GM08714 (cell line): ENCODE results near the gene NT5DC2.

Experiments
- H3K4me3 ChIP-seq: fragments of 200-500 bp; sonication (Bioruptor generic); 2 replicates; pipeline ENCODE4 v1.5.1; 2014; ENCODE audit warnings: mild to moderate bottlenecking, low read length, inconsistent platforms
- ZNF274 ChIP-seq: IDR thresholded peaks from 2 replicates; pipeline ENCODE4 v1.6.1; 2012; ENCODE audit warnings: mild to moderate bottlenecking, low read depth, low read length

NT5DC2 gene

GRCh38 chr3:52487050-52487787 is 46.4 kb downstream of the NT5DC2 start:
- no peak overlapping the region for H3K4me3 ChIP-seq
- no peak for TF ChIP-seq ZNF274

GRCh38 chr3:52484680-52485461 is 48.8 kb downstream of the NT5DC2 start:
- TF ChIP-seq ZNF274 = no peak
- H3K4me3 ChIP-seq = no peak overlapping the region

- no peak for TF ChIP-seq ZNF274
- no peak overlapping the region for H3K4me3 ChIP-seq
Observed at GRCh38 chr3:52483577-52484381, 49.9 kb downstream of the NT5DC2 start.

DNA sequence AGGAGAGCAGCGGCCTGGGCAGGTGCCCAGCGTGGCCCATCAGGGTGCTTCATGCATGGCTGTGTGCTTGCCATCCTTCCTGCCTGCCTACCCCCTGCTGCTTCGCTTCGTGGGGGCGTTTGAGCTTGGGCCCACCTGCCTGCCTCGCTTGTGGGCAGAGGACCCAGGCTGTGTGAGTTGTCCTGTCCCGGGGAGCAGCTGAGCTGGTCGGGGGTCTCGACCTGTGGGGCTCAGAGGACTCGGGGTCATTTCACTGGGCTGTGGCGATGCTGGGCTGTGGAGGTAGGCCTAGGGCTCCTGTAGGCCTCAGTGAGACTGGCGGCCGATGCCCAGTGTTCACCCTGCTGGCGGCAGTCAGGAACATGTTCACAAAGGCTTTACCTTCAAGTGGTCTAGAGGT is 50.6 kb downstream of the NT5DC2 start:
- no peak for TF ChIP-seq ZNF274
- no peak overlapping the region for H3K4me3 ChIP-seq

DNA sequence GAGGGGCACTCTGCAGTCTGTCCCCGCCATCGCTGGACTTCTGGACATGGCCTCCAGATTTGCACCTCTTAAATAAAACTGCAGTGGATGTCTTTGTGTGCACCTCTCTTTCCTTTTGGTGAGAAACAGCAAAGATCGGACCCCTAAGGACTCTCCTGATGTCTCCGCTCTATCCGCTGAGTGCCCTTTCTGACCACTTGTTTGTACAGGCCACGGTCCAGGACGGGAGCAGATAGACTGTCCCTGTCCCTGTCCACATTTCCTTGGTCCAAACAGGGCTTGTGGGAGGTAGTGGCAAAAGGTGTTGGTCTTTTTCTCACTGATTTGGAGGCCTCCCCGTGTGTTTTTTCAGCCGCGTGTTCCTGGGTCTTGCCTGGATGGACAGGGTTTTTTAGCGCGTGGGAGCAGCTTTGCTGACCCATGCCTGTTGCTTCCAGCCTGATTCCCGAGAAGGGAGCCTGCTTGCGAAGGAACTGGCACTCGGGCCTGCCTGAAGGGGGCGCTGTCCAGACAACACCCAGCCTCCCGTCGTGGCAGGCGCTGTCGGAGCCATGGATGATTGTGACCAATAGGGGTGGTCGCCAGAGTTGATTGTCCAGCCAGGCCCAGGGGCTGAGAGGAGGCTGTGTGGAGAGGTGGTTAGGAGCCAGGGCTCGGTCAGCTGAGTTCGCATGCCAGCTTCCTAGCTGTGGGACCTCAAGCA is 51.7 kb downstream of the NT5DC2 start:
- no peak overlapping the region for H3K4me3 ChIP-seq
- no peak for TF ChIP-seq ZNF274

- no peak for TF ChIP-seq ZNF274
- no peak overlapping the region for H3K4me3 ChIP-seq
Observed at GRCh38 chr3:52480768-52481715, 52.6 kb downstream of the NT5DC2 start.

DNA sequence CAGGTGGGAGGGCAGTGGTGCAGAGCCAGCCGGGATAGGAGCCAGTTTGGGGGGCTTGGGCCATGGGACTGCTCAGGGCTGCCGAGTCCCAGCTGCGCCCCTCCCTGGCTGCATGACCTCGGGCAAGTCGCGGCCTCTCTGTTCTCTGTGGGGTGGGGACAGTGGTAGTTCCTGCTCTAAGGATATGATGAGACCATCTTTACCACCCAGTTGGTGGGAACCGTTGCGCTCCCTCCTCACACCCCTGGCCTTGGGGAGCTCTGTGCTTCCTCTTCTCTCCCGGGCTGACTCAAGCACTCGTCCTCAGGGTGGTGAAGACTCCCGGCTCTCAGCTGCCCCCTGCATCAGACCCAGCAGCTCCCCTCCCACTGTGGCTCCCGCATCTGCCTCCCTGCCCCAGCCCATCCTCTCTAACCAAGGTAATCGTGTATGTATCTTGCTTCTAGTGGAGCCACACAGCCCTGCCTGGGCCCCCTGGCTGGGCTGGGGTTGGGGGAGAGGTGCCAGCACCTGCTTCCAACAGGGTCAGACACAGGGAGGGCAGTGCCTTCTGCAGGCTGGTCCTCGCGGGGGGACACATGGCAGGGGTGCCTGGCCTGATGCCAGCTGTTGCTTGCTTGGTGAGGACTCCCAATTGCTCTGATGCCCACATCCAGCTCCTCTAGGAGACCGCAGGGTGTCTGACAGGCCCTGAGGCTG is 53.6 kb downstream of the NT5DC2 start:
- no peak overlapping the region for H3K4me3 ChIP-seq
- no peak for TF ChIP-seq ZNF274

GRCh38 chr3:52479037-52479876 is 54.4 kb downstream of the NT5DC2 start:
- H3K4me3 ChIP-seq = no peak overlapping the region
- no peak for TF ChIP-seq ZNF274

DNA sequence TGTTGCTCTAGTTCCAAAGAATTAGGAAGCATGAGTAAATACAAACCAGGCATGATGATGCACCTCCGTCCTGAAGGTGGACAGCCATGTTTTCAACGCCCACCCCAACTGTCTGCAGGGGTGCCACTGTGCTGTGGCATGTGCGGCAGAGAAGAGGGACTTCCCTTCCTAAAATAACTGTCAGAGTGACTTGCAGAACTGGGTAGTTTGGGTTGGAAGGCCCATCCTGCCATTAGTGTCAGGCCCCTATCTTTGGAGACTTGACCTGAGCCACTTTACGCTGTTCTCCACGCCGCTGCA is 55.9 kb downstream of the NT5DC2 start:
- TF ChIP-seq ZNF274 = no peak

GRCh38 chr3:52477076-52477795 is 56.4 kb downstream of the NT5DC2 start:
- TF ChIP-seq ZNF274 = no peak
- no peak overlapping the region for H3K4me3 ChIP-seq

More for the DNA sequence above, 55.9 kb downstream of the NT5DC2 start:
- no peak overlapping the region for H3K4me3 ChIP-seq
